Fibroblast of peridontal ligament (primary cell): ENCODE data around the gene GPR135.
A peak's percentile ranks its signal among the peaks of the same experiment; 100 is the strongest.
"Not testable (repeated sequence)": the region's sequence is repeated elsewhere in the genome, so short reads cannot be mapped to it uniquely, and the experiment has no call there.

Experiments used
- DNase-seq: peaks from one replicate; pipeline ENCODE4 v3.0.0-alpha.2; 2010; ENCODE audit errors: extremely low read depth

GPR135 gene

DNA sequence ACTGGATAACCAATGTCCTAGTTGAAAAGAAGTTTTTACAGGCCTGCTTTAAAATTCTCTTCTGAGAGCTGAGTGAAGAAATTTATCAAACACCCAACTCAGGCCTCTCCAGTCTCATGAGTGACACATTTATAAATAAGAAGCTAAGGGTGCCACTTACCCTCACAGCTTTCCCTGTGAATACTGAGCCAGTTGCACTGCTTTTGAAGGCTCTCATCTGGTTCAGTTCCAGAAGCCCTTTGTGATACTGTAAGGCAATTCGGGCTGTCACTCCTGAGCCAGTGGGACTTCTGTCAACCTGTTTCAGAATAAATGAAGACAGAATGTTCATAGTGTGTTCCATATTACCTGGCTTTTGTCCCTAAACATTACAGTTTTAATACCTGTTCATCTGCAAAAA, 10.5 kb upstream of the GPR135 start:
- DNase-seq = no peak

DNA sequence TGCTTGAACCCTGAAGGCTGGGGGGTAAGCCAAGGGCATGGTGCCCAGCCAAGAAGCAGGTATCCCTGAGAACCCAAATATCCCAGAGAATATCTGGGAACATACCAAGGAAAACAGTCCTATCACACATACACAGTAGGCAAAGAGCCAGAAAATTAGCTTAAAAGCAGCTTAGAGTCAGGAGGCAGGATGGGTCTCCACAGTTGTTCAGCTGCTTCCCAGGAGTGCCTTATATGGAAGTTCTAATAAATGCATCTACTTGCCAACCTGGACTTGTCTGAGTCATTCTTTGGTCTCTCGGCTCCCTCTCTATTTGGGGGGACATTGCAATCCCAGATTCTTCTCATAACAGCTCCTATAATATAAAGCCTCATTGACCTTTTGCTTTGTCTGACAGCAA, 9.0 kb upstream of the GPR135 start:
- DNase-seq = peak; percentile 21

DNA sequence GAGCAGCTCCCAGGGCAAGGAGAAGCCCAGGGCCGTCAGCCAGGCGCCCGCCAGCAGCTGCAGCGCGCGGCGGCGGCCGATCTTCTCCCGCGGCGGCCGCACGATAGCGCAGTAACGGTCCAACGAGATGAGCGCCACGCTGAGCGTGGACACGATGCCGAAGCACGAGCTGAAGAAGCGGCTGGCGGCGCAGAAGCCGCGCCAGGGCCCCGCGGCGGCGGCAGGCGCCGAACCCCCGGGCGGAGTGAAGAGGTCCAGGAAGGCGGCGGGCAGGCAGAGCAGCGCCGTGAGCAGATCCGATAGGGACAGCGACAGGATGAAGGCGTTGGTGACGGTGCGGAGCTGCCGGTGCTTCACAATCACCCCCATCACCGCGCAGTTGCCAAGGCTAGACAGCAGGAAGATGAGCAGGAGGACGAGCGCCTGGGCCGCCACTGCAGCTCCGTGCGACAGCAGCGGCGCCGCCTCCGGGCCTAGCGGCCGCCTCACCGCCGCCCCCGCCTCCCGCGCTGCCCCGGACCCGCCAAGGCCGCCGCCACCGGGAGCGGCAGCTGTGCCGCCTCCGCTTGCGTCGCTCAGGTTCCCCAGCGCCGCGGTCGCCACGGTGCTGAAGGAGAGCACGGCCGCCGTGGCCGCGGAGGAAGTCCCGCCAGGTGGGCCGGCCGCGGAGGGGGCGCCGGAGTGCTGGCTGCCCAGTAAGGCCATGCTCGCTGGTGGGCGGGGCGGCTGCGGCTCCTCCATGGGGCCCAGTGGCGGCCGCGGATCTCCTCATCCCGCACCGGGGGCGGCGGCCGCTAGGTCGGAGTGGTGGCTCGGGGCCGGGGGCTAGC, 479 bp downstream of the GPR135 start:
- DNase-seq = peak; percentile 31

DNA sequence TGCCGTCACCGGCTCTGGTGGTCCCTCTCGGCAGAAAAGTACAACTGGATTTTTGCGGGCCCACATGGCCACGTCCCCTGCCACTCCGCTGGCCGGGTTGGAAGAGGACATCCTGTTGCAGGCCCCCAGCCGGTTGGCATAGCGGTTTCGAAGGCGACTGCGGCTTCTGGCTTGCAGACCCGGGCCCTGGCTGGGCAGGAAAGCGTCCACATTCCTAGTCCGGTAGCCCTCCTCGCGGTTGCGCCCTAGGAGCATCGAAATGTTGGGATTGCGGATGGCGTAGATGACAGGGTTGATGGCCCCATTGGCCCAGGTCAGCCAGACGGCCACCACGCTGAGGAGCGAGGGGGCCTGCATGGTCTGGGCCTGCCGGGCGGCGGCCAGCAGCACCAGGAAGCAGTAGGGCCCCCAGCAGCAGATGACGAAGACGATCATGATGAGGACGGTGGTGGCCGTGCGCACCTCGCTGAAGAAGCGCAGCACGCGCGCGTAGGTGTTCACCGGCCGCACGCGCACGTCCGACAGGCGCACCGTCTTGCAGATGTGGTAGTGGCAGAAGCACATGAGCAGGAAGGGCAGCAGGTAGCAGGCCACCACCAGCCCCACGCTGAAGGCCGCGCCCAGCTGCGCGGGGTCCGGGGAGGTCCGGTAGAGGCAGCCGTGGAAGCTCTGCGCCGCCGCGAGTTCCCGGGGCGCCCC, 1.2 kb downstream of the GPR135 start:
- no peak for DNase-seq

DNA sequence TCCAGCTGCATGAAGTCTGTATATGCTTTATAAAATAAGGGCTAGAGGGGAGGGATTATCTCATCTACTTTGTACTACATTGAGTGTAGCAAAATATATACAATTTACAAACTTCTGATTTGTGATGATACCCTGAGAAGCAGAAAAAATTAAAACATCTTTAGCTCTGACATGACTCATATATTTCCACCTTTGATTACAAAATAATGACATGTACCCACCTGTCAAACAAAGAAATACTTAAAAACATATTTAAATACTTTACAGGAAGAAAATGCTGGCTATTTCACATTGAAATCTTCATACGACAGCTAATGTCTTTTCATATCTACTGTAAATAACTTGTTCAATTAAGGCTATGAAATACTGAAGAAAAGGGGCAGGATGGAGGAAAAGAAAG, 3.3 kb downstream of the GPR135 start:
- DNase-seq = no peak

DNA sequence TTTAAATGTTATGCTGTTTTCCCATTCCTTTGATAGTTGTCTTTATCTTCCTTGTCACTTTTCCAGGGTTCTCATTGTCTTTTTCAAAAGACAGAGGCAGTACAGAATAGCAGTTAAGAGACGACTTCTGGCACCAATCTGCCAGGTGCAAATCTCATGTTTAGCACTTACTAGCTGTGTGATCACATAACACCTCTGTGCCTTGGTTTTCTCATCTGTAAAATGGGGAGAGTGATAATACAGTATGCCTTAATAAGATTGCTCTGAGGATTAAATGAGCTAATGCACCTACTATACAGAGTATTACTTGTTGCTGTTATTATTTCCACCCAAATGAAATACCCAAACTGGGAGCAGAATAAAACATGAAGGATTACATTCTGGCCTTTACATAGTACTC, 4.8 kb downstream of the GPR135 start:
- DNase-seq = no peak

DNA sequence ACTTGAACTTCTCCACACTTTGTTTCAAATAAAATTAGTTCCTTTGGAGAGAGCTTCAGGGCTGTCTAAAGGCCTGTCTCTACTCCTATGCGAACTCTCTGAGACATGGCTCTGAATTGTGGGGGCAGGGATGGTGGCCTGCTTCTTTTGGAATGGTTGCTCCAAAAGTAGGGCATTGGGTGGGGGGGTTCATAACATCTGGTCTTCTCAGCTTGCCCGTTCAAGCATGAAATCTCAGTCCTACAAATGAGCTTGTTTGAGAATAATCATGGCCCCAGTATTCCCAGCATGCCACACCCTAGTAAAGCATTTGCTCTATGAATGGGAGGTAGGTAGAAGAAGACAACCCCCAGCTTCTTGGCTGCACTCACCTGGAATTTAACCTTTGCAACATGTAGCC, 6.7 kb downstream of the GPR135 start:
- DNase-seq = no peak

DNA sequence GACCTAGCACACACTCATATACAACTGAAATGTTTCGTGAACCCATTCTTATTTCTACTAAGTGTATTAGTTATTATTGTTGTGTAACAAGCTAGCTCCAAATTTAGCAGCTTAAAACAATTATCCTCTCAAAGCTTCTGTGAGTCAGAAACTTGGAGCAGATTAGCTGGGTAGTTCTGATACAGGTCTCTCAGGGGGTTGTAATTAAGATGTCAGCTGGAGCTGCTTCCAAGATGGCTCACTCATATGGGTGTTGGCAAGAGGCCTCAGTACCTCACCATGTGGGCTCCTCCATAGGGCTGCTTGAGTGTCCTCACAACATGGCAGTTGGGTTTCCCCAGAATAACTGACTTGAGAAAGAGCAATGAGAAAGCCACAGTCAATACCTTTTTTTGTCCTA, 9.8 kb downstream of the GPR135 start:
- peak; percentile 97 for DNase-seq

DNA sequence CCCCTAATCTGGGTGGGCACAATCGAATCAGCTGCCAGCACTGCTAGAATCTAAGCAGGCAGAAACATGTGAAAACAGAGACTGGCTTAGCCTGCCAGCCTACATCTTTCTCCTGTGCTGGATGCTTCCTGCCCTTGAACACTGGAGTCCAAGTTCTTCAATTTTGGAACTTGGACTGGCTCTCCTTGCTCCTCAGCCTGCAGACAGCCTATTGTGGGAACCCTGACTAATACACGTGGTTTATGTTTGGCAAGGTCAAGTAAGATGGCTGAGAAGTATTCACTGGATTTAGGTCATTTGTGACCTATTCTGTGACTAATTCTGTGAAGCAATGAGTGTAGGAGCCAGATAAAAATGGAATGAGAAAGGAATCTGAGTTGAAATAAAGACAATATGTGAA, 11.0 kb downstream of the GPR135 start:
- DNase-seq = peak; percentile 99

DNA sequence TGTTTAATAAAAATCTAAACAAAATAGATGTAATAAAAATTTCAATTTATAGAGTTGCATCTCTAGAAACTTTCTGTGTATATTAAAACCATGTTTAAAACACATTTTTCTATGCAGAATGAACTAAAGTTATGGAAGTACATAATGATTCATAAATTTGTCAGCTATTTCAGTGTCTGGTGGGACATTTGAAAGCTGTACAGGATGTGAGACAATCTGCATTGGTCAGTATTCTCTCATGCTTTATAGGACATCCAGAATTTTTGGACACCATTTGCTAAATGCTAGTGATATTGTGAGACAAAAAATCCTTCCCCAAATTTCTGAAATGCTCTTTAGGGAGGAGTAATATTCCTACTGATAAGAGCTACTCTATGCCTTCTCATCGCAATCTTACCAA, 13.3 kb downstream of the GPR135 start:
- DNase-seq = no peak

DNA sequence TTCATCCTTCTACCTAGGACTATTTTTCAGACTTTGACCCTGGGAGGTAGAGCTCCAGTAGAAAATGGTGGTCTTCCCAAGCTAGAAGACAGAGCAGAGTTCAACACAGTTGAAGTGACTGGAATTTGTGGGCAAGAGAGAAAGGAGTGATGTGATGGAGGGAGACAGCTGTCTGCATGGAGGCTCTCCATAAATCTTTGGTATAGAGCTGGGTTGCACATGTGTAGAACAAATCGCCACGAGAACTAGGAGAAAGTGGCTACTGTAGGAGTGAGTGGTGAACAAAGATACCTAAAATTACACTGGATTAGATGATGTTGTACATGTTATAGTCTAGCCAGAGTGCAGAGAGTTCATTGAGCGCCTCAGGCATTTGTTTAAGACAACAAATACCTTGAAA, 14.5 kb downstream of the GPR135 start:
- DNase-seq = no peak

DNA sequence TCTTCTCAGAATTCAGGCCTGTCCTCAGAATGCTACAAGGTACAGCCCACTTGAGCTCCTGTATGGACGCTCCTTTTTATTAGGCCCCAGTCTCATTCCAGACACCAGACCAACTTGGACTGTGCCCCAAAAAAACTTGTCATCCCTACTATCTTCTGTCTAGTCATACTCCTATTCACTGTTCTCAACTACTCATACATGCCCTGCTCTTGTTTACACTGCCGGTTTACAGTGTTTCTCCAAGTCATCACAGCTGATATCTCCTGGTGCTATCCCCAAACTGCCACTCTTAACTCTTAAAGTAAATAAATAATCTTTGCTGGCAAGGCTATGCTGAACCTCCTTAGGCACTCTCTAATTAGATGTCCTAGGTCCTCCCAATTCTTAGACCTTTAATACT, 16.5 kb downstream of the GPR135 start:
- DNase-seq = not testable (repeated sequence)

DNA sequence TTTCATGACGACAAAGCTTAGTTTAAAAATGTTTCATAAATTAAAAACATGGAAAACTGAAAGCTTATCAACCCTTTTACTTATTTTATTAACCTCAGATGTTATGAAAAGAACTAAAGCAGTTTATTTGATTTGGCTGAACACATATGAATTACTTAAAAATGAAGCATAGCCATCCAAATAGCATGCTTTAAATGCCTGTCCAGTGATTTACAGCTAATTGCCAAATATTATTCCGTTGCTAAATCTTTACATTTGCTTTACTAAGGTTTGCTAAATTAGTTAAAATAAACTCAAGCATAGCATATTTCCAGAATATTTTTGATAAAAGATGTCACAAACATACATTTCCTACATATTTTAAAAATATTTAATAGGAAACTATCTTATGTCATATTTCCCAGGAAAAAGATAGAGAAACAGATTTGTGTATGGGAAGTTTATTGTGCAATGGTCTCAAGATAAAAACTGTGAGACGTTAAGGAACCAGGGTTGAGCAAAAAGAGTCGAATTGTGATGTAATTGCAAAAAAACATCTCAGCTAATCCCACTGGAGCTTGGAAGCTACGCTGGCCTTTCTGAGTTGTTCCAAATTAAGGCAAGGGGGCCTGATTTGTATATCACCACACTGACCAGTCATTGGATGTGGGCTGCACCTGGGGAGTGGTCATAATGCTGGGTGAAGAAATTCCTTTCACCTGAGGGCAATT, 25.8 kb downstream of the GPR135 start:
- DNase-seq = peak; percentile 81

DNA sequence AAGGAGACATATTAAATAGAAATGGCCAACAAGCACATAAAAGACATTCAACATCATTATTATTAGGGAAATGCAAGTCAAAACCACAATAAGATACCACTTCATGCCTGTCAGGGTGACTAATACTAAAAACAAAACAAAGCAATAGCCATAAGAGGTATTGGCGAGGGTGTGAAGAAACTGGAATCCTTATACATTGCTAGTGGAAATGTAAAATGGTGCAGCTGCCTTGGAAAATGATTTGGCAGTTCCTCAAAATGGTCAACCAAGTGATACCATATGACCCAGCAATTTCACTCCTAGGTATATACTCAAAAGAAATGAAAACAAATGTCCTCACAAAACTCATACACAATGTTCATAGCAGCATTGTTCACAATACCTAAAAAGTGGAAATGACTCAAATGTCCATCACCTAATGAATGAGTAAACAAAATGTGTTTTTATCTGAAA, 27.0 kb downstream of the GPR135 start:
- DNase-seq = peak; percentile 58

DNA sequence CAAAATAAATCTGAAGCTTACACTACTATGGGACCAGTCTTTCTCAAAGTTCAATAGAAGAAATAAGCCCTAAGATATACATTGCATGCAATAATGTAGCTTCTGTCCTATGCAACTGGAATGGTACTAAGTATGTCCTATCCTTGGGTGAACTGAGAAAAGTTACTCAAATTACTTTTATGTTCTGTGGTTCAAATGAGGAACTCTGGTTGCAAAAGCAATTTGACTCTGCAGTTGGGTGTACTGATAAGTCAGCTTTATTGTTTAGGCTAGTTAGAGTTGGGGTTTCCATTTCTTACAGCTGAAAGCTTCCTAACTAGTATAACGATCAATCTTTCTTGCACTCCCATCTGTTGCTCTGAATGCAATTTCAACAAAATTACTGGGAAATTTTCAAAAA, 29.2 kb downstream of the GPR135 start:
- DNase-seq = no peak

DNA sequence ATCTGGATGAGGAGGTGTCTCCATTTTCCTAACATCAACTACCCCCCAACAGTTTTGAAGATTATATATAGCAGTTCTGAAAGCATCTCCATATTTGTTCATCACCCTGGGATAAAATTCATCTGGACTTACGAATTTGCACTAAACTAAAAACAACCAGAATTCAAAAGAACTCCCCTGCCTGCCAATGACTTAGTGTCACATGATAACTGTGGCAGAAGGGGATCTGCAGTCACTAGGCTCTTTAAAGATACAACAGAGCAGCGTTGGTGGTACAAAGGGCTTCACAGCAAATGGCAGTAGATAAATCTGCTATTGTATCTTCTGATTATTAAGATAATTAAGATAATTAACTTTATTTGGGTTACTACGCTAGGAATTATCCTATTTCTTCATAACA, 30.1 kb downstream of the GPR135 start:
- no peak for DNase-seq

DNA sequence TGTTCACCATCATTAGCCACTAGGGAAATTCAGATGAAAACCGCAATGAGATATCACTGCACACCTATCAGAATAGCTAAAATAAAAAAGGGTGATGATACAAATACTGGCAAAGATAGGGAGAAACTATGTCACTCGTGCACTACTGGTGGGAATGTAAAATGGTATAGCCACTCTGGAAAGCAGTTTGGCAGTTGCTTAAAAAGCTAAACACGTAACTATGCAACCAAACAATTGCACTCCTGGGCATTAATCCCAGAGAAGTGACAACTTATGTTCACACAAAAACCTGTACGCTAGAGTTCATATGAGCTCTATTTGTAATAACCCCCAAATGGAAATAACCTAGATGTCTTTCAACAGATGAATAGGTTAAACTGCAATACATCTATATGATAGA, 35.4 kb downstream of the GPR135 start:
- no peak for DNase-seq

DNA sequence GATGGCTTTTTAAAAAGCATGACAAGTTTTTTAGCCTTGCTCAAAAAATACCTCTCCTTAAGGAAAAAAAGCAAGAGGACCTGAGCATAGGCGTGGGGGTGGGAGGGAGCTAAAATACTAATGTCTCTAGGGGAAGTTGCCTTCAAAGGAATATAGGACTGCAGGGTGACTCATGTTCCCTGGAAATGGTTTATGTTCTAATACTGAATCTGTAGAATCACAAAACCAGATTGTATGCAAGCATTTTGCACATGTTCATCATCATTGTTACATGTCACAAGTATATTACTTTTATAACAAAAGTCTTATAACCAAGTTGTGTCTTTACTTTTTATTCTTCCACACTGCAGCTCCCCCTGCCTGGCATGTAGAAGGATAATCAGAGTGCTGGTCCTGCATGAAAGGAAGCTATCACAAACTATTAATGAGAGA, 36.6 kb downstream of the GPR135 start:
- peak; percentile 79 for DNase-seq

DNA sequence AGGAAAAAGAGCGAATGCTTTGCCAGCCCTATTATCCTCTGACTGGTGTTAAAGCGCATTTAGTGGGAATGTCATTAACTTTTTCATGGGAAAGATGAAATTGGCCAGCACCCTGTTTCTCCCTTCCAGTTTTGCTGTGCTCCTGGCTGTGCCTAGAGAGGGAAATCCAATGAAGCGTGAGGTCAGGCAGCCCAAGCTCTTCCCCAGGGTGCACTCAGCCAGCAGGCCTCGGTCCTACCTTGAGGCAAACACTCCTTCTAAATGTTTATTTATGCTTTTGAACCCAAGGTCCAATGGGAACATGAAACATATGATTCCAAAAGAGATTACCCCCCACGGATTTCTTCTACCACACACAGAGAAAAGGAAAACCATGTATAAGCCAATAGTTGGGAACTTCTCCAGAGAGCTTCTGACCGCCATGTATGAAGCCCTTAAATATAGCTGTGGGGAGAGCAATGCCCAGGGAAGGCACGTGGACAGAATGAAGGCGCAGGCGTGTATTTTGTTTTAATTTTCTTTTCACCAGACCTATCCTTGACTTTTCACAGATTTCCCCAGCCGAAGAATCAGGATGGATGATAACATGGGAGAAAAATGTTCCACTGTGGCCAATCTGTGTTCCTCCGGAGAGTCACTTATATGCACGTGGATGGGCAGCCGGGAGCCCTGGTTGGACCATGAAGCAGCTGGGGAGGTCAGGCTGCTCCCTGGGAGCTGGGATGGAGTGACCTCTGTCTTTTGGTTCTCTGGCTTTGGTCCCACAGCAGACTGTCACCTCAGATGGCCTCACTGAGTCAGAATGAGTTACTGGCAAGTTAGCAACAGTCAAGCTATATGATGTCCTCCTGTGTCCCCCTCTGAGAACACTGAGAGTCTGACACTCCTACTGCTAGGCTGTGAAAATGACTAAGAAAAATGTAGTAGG, 37.3 kb downstream of the GPR135 start:
- DNase-seq = peak; percentile 62

DNA sequence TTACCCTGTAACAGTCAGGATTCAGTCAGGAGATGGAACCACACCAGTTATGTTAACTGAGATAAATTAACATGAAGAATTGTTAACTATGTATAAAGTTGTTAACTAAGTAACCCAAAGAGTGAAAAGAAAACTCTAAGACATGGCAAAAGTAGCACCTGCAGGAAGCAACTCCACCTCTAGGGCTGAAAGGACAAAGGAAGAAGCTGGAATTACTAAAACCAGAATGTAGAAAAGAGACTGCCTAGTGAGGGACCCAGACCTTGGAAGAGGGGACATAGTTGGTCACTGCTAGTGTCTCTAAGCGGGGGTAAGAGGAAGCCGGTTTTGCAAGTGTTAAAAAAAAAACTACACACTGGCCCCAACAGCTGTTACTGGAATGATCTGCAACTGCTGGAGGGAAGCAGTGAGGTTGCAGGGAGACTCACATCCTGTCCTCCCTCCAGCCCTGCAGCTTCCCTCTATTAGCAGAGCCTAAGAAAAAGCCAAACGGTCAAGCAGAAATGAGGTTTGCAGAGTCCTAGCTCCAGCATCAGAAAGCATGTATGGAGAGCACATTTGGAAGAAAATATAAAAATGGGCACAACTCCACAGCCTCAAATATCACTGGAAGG, 39.8 kb downstream of the GPR135 start:
- no peak for DNase-seq
